Fibroblast of lung (primary cell): ENCODE measurements around the gene MARCKS. TPM values are rescaled to one million over a fixed set of nuclear protein-coding genes. Genes with fewer than 3 reads are reported as not detected.
A peak's percentile ranks its signal among the peaks of the same experiment; 100 is the strongest.

Experiments
- DNase-seq, 2 donors: peaks; one replicate each; pipeline versions ENCODE4 v3.0.0 to v3.0.0-alpha.2; 2010; ENCODE audit warnings: low read depth in 2 of 2
- H2AFZ ChIP-seq: 2 replicates; pipeline ENCODE4 v1.5.1; 2012; ENCODE audit warnings: low read length, control low read depth, inconsistent platforms
- H3K27ac ChIP-seq: 2 replicates; pipeline ENCODE4 v1.5.1; 2011; ENCODE audit warnings: low read length, control low read depth; ENCODE audit not compliant: insufficient read depth
- H3K27me3 ChIP-seq: 2 replicates; pipeline ENCODE4 v1.5.1; 2011; ENCODE audit warnings: mild to moderate bottlenecking, low read length; ENCODE audit not compliant: control insufficient read depth, insufficient read depth
- H3K36me3 ChIP-seq: 2 replicates; pipeline ENCODE4 v1.5.1; 2011; ENCODE audit warnings: low read length; ENCODE audit not compliant: control insufficient read depth, insufficient read depth
- H3K4me1 ChIP-seq: 2 replicates; pipeline ENCODE4 v1.5.1; 2011; ENCODE audit warnings: low read length; ENCODE audit not compliant: control insufficient read depth, insufficient read depth; ENCODE audit errors: extremely low read depth
- H3K4me2 ChIP-seq: 2 replicates; pipeline ENCODE4 v1.5.1; 2011; ENCODE audit warnings: low read length, control low read depth; ENCODE audit not compliant: insufficient read depth; ENCODE audit errors: extremely low read depth
- H3K4me3 ChIP-seq, 4 experiments: fragments of 200-600 bp in 1 of 4; sonication (generic) in 1 of 4; replicated peaks in 1 of 4; 2 replicates each; pipeline ENCODE4 v1.5.1; 2011 to 2016; ENCODE audit warnings: low read length in 4 of 4, low read depth in 3 of 4, mild to moderate bottlenecking in 3 of 4, control low read depth in 2 of 4, inconsistent platforms in 1 of 4, mixed read lengths in 1 of 4; ENCODE audit not compliant: insufficient read depth in 1 of 4; ENCODE audit errors: control extremely low read depth in 1 of 4
- H3K79me2 ChIP-seq: 2 replicates; pipeline ENCODE4 v1.5.1; 2012; ENCODE audit warnings: mild to moderate bottlenecking, low read length, inconsistent platforms; ENCODE audit not compliant: control insufficient read depth, insufficient read depth
- H3K9ac ChIP-seq: 2 replicates; pipeline ENCODE4 v1.5.1; 2011; ENCODE audit warnings: mild to moderate bottlenecking, low read length, control low read depth; ENCODE audit not compliant: insufficient read depth
- H3K9me3 ChIP-seq: 2 replicates; pipeline ENCODE4 v1.5.1; 2012; ENCODE audit warnings: low read depth, low read length; ENCODE audit not compliant: control insufficient read depth, insufficient read depth
- H4K20me1 ChIP-seq: 2 replicates; pipeline ENCODE4 v1.5.1; 2011; ENCODE audit warnings: low read length; ENCODE audit not compliant: control insufficient read depth, insufficient read depth; ENCODE audit errors: extremely low read depth
- EZH2 ChIP-seq: IDR thresholded peaks from 2 replicates; pipeline ENCODE4 v1.5.1; 2012; ENCODE audit warnings: low read length, control low read depth, mild to moderate bottlenecking; ENCODE audit errors: missing control alignments
- polyA plus RNA-seq, 2 donors: library from polyadenylated mRNA; depleted of rRNA in 1 of 2; stranded (reverse) in 1 of 2; unstranded in 1 of 2; fragments of >200 nt; gene quantifications; 2 replicates each; pipeline ENCODE4 v1.2.1, GENCODE V29; 2011 to 2012; ENCODE audit warnings: missing spikeins in 1 of 2
- total RNA-seq: library from RNA; depleted of rRNA; stranded (reverse); fragments of >200 nt; gene quantifications from 2 replicates; pipeline ENCODE4 v1.2.1, GENCODE V29; 2014
- TF ChIP-seq, protein P1 (sequence below), 2 donors: IDR thresholded peaks in 1 of 2; conservative IDR thresholded peaks in 1 of 2; 1 replicate in 1 of 2; 2 replicates in 1 of 2; pipeline ENCODE4 v1.5.1; 2011 to 2012; ENCODE audit warnings: low read length in 2 of 2, control low read depth in 1 of 2, inconsistent platforms in 1 of 2, low read depth in 1 of 2, mild to moderate bottlenecking in 1 of 2

MARCKS gene
- total and polyA plus RNA-seq, 2 donors (not counting 1 experiment from before 2014, with no cell fraction given), result 103 to 121 TPM

DNA sequence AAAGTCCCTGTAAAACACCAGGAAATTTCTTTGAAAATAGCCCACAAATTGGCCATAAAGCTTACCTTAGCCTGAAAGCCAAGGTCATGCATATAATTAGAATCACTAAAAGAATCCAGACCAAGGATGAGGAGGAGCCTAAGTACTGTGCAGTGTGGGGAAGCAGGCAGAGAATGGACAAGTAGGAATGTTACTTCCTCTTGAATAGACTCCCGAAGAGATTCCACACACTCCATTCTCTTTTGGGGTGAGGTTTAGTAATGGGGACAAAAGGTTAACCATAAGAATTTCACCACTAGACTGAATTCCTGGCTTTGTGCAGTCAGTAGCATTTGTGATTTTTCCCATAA lies 27.5 kb upstream of the MARCKS start:
- Histone ChIP-seq H3K4me1 (peaks cover 6% of the 10 kb centered on the region), H3K27ac (no peak overlapping the region), H3K9ac (no peak overlapping the region), H4K20me1 (no peaks in the 10 kb centered on the region), H3K79me2 (no peaks in the 10 kb centered on the region), H2AFZ (no peak overlapping the region), H3K27me3 (no peaks in the 10 kb centered on the region), H3K36me3 (no peaks in the 10 kb centered on the region), H3K9me3 (no peaks in the 10 kb centered on the region), H3K4me2 (no peak overlapping the region), H3K4me3 (no peak overlapping the region)
- peak in 1 of 2 donors; percentile 96 for DNase-seq
- TF ChIP-seq EZH2, result no peak
- TF ChIP-seq, protein P1, sequence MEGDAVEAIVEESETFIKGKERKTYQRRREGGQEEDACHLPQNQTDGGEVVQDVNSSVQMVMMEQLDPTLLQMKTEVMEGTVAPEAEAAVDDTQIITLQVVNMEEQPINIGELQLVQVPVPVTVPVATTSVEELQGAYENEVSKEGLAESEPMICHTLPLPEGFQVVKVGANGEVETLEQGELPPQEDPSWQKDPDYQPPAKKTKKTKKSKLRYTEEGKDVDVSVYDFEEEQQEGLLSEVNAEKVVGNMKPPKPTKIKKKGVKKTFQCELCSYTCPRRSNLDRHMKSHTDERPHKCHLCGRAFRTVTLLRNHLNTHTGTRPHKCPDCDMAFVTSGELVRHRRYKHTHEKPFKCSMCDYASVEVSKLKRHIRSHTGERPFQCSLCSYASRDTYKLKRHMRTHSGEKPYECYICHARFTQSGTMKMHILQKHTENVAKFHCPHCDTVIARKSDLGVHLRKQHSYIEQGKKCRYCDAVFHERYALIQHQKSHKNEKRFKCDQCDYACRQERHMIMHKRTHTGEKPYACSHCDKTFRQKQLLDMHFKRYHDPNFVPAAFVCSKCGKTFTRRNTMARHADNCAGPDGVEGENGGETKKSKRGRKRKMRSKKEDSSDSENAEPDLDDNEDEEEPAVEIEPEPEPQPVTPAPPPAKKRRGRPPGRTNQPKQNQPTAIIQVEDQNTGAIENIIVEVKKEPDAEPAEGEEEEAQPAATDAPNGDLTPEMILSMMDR (conservative IDR thresholded peaks at IDR 0.05 in 1 of 2, IDR thresholded peaks at IDR 0.05 in 1 of 2; ENCODE audit: low read depth in 1 of 2, low read length in 2 of 2), result no peak

DNA sequence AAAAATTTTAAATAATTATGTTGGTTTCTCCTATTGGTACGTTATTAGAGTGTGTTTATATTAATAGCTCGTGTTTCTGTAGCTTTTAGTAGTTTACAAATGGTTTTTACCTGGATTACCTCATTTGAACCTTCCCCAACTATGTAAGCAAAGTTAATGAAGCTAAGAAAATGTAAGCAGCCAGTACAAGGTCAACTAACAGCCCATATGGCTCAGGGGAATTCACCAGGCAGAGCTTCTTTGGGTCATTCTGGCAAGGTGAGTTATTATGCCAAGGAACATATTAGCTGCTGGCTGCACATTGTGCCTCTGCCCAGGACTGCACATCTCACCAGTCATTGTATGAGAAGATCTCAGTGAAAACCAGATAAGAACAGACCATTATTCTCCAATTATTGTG lies 27.0 kb upstream of the MARCKS start:
- Histone ChIP-seq H3K9me3 (no peaks in the 10 kb centered on the region), H3K4me2 (no peak overlapping the region)

DNA sequence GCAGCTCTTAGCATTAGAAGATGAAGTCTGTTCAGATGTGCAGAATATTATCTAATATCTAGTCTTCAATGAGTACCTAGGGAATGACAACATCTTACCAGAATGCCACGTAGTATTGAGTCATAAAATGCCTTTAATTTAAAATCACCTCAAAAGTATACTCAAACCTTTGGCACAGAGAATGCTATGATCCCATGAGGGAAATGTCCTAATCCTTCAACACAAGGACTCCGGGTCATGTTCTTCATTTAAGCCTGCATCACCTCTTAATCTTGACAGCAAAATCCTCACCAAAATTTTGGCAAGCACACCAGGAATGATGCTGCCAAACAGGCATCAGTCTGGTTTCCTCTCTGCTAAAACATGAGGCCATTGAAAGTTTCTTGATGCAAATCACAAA lies 23.6 kb upstream of the MARCKS start:
- Histone ChIP-seq H3K27ac (no peak overlapping the region), H3K79me2 (no peaks in the 10 kb centered on the region), H3K9me3 (no peaks in the 10 kb centered on the region), H3K4me1 (peaks cover 2% of the 10 kb centered on the region), H3K4me3 (no peak overlapping the region), H3K36me3 (no peaks in the 10 kb centered on the region), H3K4me2 (no peak overlapping the region), H2AFZ (no peak overlapping the region), H3K9ac (no peak overlapping the region), H4K20me1 (no peaks in the 10 kb centered on the region), H3K27me3 (no peaks in the 10 kb centered on the region)
- TF ChIP-seq, protein P1 (conservative IDR thresholded peaks at IDR 0.05 in 1 of 2, IDR thresholded peaks at IDR 0.05 in 1 of 2; ENCODE audit: low read depth in 1 of 2, low read length in 2 of 2), result no peak
- no peak for TF ChIP-seq EZH2
- DNase-seq, result peak; percentile 26 to 87

More for the DNA sequence above, 27.0 kb upstream of the MARCKS start:
- H3K36me3 ChIP-seq, result no peaks in the 10 kb centered on the region
- H3K27me3 ChIP-seq, result no peaks in the 10 kb centered on the region
- no peak overlapping the region for H2AFZ ChIP-seq
- peak in 1 of 2 donors; percentile 39 for DNase-seq
- H3K4me3 ChIP-seq, result no peak overlapping the region
- H3K4me1 ChIP-seq, result peaks cover 6% of the 10 kb centered on the region
- no peaks in the 10 kb centered on the region for H4K20me1 ChIP-seq
- H3K9ac ChIP-seq, result no peak overlapping the region
- TF ChIP-seq, protein P1 (conservative IDR thresholded peaks at IDR 0.05 in 1 of 2, IDR thresholded peaks at IDR 0.05 in 1 of 2; ENCODE audit: low read depth in 1 of 2, low read length in 2 of 2), result no peak
- no peak for TF ChIP-seq EZH2
- no peak overlapping the region for H3K27ac ChIP-seq
- H3K79me2 ChIP-seq, result no peaks in the 10 kb centered on the region
